Endometrium (tissue), 2 donors: ENCODE data around the gene KCNAB3.

ENCODE experiments used
- FAIRE-seq: peaks from 2 replicates; lab custom pipeline; 2012; peaks lifted over from hg19 to GRCh38; lab: Jason Lieb, UNC
- donor health status: control.
- donor health status: control.

KCNAB3 gene

GRCh38 chr17:7897773-7898172 lies 31.9 kb downstream of the KCNAB3 start:
- no peak for FAIRE-seq

- FAIRE-seq = no peak
Observed at GRCh38 chr17:7897090-7897489, 32.6 kb downstream of the KCNAB3 start.

- FAIRE-seq = no peak
Observed at GRCh38 chr17:7894866-7895265, 34.8 kb downstream of the KCNAB3 start.

GRCh38 chr17:7894226-7894625 lies 35.4 kb downstream of the KCNAB3 start:
- FAIRE-seq = no peak

- FAIRE-seq = no peak
Observed at GRCh38 chr17:7893187-7893880, 36.3 kb downstream of the KCNAB3 start.

GRCh38 chr17:7889166-7889955 lies 40.3 kb downstream of the KCNAB3 start:
- FAIRE-seq = peak; percentile 55

- no peak for FAIRE-seq
Observed at GRCh38 chr17:7888184-7888920, 41.3 kb downstream of the KCNAB3 start, which contains the start of gene CHD3. Gene CHD3, plus strand, starts transcription at chr17:7888789. Its CDS starts 212 bp downstream, at chr17:7889001.

GRCh38 chr17:7887482-7888183 lies 42.0 kb downstream of the KCNAB3 start:
- FAIRE-seq = peak; percentile 98

- no peak for FAIRE-seq
Observed at GRCh38 chr17:7887038-7887481, 42.6 kb downstream of the KCNAB3 start.

GRCh38 chr17:7886227-7887037 lies 43.2 kb downstream of the KCNAB3 start:
- no peak for FAIRE-seq

- no peak for FAIRE-seq
Observed at GRCh38 chr17:7885367-7886226, 44.1 kb downstream of the KCNAB3 start.

GRCh38 chr17:7884581-7885366 lies 44.9 kb downstream of the KCNAB3 start:
- no peak for FAIRE-seq

GRCh38 chr17:7883781-7884386 lies 45.8 kb downstream of the KCNAB3 start:
- peak; percentile 79 for FAIRE-seq

GRCh38 chr17:7882629-7883028 lies 47.0 kb downstream of the KCNAB3 start:
- no peak for FAIRE-seq

- no peak for FAIRE-seq
Observed at GRCh38 chr17:7882068-7882467, 47.6 kb downstream of the KCNAB3 start.

GRCh38 chr17:7881276-7882054 lies 48.2 kb downstream of the KCNAB3 start:
- no peak for FAIRE-seq

GRCh38 chr17:7880076-7880868 lies 49.4 kb downstream of the KCNAB3 start:
- no peak for FAIRE-seq
